Measurements from ENCODE around the gene CRIP2. TPM values are rescaled to one million over a fixed set of nuclear protein-coding genes. Genes with fewer than 3 reads are reported as not detected.

The CRIP2 gene
- polyA plus RNA-seq, 1 experiment, result 19.5 TPM

GRCh38 chr14:105476097-105476830 lies 1.6 kb downstream of the CRIP2 start:
- no peak for TF ChIP-seq CTCF (IDR thresholded peaks at IDR 0.05; ENCODE audit: insufficient read depth, low read depth, low read length)
- no peaks in the 10 kb centered on the region for H3K27me3 ChIP-seq (ENCODE audit: control insufficient read depth, insufficient read depth, low read length)
- no peak overlapping the region for H3K4me3 ChIP-seq (ENCODE audit: low read depth, low read length)
- H3K36me3 ChIP-seq (ENCODE audit: control insufficient read depth, insufficient read depth, low read length), result no peaks in the 10 kb centered on the region; the same call in 1 of the 2 replicates
- POLR2A ChIA-PET, result no interaction called here
- DNase-seq (ENCODE audit: low read depth), result no peak
- CTCF ChIA-PET, result interaction anchor here (0.9 to 1.3 kb wide), 2 partner anchors 9 to 14 kb away, joined by 3 to 11 read pairs; partner anchors contain the start of gene TEDC1

GRCh38 chr14:105476831-105477659 lies 2.4 kb downstream of the CRIP2 start:
- POLR2A ChIA-PET, result no interaction called here
- CTCF ChIA-PET, result interaction anchor here (0.9 to 1.3 kb wide), 2 partner anchors 9 to 13 kb away, joined by 3 to 11 read pairs; partner anchors contain the start of gene TEDC1
- H3K4me3 ChIP-seq (ENCODE audit: low read depth, low read length), result no peak overlapping the region
- no peak for TF ChIP-seq CTCF (IDR thresholded peaks at IDR 0.05; ENCODE audit: insufficient read depth, low read depth, low read length)
- no peak for DNase-seq (ENCODE audit: low read depth)
- no peaks in the 10 kb centered on the region; the same call in 1 of the 2 replicates for H3K36me3 ChIP-seq (ENCODE audit: control insufficient read depth, insufficient read depth, low read length)
- no peaks in the 10 kb centered on the region for H3K27me3 ChIP-seq (ENCODE audit: control insufficient read depth, insufficient read depth, low read length)

- TF ChIP-seq CTCF (IDR thresholded peaks at IDR 0.05; ENCODE audit: insufficient read depth, low read depth, low read length), result no peak
- H3K4me3 ChIP-seq (ENCODE audit: low read depth, low read length), result no peak overlapping the region
- CTCF ChIA-PET, result no interaction called here
- POLR2A ChIA-PET, result no interaction called here
- H3K27me3 ChIP-seq (ENCODE audit: control insufficient read depth, insufficient read depth, low read length), result no peaks in the 10 kb centered on the region
- no peaks in the 10 kb centered on the region for H3K36me3 ChIP-seq (ENCODE audit: control insufficient read depth, insufficient read depth, low read length)
- no peak for DNase-seq (ENCODE audit: low read depth)
Measured at GRCh38 chr14:105477660-105478397, 3.2 kb downstream of the CRIP2 start.

- no peak for TF ChIP-seq CTCF (IDR thresholded peaks at IDR 0.05; ENCODE audit: insufficient read depth, low read depth, low read length)
- Histone ChIP-seq H3K27me3 (ENCODE audit: control insufficient read depth, insufficient read depth, low read length) (no peaks in the 10 kb centered on the region), H3K4me3 (ENCODE audit: low read depth, low read length) (no peak overlapping the region), H3K36me3 (ENCODE audit: control insufficient read depth, insufficient read depth, low read length) (no peaks in the 10 kb centered on the region)
- ChIA-PET CTCF (no interaction called here), POLR2A (no interaction called here)
- no peak for DNase-seq (ENCODE audit: low read depth)
Measured at GRCh38 chr14:105478398-105479251, 4.0 kb downstream of the CRIP2 start.
